Activated CD4-positive, alpha-beta T cell treated with anti-CD3 and anti-CD28 coated beads for 1 hour (primary cell): ENCODE measurements around the gene EIPR1.

Experiments
- DNase-seq: peaks from one replicate; pipeline ENCODE4 v3.0.0-alpha.2; 2020

The EIPR1 gene

DNA sequence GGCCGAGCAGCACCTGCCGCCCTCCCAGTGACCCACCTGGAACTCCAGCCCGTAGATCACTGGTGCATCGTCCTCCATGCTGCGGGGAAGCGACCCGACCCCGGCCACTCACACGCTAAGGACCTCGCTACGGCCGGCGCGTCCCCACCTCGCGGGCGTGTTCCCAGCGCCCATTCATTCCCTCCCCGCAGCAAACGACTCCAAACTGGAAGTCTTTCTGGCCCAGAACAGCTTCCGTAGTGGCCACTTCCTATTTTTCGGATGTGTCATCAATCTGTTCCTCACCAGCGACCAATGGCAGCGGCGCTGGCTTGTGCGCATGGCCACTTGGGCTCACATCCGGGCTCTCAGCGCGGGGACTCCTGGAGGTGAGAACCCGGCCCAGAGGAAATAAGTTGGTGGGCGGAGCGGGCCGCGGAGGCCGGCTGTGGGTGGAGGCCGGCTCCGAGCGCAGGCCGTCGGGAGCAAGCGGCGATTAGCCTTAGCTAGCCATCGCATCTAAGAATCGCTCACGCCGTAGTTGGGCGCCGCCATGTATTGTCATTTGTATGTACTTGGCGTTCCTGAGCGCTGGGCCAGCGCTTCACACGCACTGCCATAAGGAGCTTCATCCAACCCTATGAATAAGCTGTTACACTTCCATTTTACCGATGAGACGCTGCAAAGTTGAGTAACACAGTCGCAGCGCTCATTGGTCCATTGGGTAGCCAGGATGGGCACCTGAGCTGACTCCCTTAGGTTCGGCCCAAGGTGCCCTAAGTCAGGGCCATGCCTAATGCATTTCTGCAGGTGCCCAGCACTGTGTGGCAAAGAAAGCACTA, at the start of gene EIPR1:
TSS of gene EIPR1 (minus strand) at position 207 of the 821 bp plus-strand sequence. CDS start at position 78, 129 bp downstream.
- DNase-seq, result peak; percentile 93

DNA sequence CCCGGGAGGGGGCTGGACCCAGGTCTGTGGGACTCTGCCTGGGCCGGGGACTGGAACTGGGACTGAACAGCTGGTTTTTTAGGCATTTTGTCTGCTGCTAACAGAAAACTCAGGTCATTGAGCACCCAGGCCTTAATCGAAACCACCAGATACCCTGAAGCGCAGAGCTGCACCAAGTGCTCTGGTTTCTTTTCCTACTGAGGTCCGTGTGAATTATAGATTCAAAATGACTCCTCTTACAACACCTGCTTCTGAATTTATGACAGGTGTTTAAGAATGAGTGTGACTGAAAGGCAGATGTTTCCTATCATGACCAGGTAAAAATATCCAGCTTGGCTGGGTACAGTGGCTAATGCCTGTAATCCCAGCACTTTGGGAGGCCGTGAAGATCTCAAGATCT, 49.7 kb upstream of the EIPR1 start:
- no peak for DNase-seq

DNA sequence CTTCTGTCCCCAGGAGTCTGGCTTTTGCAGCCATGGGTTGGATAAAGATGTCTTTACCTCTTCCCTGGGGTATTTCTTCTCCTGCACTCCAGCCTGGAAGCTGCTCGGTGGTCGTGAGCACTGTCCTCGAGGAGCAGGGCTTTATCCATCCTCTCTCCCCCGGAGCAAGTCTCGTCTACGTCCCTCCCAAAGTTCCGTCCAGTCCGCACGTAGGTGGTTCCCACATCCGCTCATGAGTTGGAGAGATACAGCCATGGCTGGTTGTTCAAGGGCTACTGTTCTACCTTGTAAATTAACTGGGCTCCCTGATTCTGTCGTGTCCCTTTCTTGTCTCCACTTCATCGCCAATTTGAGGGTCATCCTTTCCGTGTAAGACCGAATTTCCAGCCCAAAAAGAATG, 49.0 kb upstream of the EIPR1 start:
- no peak for DNase-seq

DNA sequence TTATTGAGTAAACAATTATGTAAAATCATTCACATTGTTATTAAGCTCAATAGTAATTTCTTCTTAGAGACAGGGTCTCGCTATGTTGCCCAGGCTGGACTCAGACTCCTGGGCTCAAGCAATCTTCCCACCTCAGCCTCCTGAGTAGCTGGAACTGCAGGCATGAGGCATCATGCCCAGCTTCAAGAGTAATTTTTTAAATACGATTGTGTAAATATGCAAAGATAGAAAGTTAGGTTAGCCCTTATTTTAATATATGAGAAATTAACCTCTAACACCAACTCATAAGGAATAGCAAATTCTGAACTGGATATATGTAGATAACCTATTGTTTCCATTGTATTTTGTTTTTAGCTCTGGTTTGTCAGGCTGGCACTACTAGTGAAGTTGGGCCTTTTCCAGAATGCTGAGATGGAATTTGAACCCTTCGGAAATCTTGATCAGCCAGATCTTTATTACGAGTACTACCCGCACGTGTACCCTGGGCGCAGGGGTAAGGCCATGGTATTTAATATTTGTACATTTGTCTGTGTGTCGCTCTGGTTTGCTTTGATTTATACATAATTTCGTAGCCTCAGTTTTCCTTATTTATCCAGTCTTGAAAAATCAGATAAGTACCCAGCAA, 46.7 kb upstream of the EIPR1 start:
- DNase-seq, result no peak

DNA sequence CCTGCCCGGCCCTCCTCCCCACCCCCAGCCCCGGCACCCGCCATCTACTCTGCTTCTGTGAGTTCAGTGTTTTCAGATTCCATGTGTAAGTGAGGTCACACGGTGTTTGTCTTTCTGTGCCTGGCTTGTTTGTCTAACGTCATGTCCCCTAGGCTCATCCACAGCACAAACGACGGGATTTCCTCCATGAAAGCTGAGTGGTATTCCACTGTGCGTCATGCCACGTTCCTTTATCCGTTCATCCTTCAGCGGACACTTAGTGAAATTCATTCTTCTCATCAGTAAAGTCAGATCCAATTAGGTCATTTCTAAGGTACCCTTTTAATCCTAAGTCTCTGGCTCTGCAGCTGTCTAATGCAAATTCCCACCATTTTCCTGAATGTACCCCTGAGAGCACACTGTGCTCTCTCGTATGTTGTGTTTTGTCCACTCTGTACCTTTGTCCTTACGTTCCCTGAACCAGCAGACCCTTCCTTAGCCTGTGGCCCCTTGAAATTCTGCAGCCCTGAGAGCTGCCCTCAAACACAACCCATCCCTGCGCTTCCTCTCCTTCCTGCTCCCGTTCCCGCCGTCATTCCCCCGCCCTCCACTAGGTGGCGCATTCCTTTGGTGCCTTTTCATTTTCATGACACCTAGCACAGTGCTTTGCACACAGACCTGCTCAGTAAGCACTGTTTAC, 46.0 kb upstream of the EIPR1 start:
- peak; percentile 52 for DNase-seq

DNA sequence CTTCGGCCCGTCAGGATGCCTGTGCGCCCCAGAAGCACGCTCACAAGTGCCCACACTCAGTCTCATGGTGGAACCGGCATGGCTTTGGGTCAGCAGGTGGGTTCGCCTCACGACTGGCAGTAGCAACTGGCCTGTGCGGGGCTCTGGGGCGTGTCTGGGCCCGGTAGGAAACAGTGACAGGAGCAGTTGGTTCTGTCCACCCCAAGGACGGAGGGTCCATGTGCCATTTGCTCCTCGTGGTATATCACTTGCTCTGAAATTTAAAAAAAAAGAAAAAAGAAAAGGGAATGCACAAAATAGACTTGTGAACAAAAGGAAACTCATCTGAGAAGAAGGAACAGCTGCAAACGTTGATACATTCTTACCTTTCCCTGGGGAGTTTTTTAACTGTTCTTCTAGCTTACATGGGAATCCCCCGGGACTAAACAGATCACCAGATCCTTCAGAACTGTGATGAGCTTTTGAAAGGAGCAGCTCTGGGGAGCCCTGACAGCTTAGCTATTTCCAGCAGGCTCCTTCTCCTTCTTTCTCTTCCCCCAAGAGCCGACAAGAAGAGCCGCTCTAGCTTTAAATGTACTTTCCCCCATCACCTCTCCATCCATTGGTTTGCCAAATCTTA, 44.7 kb upstream of the EIPR1 start:
- no peak for DNase-seq

DNA sequence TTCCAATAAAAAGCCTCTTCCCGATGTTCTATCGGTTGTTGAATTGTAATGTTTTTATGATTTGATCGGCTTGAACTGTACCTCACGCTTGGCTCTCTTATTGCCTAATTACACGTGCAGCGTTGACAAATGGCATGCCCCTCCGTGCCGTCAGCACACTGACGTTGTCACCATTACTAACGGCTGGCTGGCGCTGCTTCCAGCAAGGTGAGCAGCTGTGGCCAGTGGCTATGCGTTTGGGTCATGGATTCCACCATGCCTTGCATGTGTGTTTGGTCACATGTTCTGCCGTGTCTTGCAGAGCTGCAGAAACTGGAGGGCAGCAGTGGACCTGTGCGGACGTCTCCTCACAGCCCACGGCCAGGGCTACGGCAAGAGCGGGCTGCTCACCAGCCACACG, 44.0 kb upstream of the EIPR1 start:
- no peak for DNase-seq

DNA sequence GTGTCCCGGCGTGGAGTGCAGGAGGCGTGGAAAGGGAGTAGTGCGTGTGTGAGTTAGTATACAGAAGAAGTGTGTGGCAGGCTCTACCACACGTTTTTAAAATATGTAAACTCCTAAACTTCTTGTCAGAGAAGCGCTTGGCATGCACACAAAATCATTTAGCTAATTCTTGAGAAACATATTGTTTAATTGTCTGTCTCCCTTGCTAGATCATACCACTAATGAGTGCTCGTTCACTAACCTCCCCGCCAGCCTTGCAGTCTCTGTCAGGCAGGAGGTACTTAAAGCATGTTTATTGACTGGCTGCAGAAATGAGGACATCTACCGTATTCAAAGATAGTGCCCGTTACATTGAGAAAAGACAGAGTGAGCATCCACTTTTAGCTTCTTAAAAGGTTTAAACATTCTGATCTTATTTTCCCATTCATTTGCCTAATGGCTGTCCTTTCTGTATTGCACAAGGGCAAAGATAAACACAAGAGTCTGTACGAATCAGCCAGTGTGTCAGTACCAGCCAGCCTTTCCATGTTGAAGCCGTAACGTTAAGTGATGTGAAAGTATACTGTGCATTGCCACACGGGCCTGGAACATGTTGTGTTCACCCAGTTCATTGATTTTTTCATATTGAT, 43.3 kb upstream of the EIPR1 start:
- no peak for DNase-seq

DNA sequence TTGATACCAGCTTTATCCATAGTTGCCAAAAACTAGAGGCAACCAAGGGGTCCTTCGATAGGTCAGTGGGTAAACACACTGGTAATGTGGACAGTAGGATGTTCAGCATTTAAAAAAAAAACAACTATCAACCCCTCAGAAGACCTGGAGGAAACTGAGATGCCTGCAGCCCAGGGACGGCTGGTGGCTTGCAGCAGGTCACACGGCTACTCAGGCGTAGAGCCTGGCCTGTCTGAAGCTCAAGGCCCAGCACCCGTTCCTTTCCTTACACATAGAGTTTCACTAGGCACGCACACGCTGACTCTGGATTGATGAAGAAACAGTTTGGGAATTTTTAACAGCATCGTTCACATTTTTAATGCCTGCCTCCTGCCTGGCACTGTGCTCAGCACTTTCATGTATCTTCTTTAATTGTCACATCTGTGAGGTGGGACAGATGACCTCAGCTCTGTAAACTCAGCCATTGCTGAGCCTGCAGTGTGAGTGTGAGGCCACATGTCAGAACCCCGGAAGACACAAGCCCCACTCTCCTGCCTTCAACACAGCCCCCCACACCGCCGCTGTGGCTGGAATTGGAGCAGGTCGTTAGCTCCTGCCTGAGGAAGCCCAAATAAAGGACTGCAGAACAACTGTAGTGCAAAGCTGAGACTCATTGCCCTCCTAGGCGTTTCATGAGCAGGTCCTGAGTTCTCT, 42.6 kb upstream of the EIPR1 start:
- DNase-seq, result no peak

DNA sequence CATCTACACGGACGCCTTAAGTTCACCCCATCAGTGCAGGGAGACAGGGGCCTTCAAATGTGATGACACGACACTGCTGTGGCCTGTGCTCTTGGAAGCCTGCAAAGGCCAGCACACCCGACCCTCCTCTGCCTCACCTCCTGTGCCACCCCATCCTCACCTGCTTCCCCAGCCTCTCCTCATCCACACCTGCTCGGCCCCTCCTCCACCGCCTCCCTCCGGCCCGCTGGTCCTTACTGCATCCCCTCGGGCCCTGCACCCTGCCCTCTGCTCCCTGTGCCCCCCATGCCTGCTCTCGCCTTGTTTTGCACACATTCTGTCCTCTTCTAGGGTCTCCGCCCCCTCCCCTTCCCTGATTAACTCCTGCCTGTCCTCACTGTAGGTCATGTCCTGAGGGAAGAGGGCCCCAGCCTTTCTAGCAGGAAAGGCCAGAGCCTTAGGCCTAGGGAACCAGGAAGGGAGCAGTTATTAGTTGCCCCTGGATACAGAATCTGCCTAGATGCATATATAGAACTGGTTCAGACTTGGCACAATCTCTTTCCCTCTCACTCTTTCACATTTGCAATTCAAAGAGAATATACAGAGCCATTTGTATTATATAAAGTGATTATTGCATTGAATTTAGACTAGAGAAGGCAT, 41.3 kb upstream of the EIPR1 start:
- no peak for DNase-seq

DNA sequence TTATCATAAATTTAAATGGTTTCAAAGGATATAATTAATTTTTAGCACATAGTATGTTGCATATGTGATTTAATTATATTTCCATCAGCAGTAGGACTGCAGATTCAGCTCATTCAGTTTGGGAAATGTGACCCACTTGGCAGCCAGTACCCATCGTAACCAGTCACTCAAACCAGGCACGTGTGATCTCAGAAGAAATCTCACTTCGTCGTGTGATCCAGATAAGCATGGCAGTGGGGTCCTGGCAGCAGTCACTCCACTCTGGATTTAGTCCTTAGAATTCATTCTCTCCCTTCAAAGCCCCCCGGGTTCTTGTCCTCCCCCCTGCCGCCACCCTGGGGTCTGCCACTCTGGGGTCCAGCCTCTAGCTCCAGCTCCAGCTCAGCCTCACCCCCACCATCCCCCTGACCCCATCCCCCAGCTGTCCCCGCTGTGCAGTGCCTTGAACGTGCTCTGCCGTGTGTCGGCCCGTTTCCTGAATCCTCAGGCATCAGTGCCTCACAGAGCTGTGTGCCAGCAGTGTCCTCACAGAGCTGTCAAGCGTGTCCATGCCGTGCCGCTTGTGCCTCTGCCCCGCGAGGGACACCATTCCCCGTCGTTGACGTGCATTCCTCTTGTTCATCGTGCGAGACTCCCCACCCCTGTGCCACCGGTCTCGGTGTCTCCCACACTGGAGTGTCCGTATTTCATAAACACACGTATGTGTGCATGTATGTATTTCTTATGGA, 36.7 kb upstream of the EIPR1 start:
- DNase-seq, result no peak

DNA sequence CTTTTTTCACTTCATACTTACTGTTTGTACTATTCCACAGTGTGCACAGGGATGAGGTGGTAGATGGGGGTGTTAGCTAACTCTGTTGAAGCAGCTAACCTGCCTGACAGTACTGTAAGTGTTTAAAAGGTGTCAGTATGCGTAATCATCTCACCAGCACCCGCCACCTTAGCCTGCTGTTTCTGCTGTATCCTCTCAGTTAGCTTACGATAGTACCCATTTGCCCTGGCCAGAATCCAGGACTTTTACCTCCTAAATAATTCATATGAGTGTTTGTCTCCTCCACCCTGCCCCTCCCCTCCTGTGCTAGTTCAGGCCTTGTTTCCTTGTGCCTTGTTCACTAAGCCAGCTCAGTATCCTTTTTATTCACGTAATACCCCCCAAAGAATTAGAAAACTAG, 36.1 kb upstream of the EIPR1 start:
- DNase-seq, result no peak

DNA sequence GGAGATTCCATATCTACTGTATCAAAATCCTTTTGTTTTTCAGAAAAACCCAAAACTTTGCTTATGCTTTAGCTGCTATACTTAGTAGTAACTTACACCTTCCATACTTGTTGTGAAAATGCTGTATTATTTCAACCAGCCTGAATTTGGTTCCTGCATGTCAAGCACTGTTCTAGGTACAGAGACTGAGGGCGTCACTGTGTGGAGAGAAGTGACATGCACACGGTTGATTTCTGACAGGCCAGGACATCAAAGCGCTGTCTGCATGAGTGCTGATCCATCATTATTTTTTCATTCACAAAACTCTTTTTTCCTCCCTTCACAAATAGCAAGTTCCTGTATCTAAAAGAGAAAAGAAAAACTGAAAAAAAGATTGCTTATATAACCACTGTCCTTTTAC, 33.5 kb upstream of the EIPR1 start:
- no peak for DNase-seq

DNA sequence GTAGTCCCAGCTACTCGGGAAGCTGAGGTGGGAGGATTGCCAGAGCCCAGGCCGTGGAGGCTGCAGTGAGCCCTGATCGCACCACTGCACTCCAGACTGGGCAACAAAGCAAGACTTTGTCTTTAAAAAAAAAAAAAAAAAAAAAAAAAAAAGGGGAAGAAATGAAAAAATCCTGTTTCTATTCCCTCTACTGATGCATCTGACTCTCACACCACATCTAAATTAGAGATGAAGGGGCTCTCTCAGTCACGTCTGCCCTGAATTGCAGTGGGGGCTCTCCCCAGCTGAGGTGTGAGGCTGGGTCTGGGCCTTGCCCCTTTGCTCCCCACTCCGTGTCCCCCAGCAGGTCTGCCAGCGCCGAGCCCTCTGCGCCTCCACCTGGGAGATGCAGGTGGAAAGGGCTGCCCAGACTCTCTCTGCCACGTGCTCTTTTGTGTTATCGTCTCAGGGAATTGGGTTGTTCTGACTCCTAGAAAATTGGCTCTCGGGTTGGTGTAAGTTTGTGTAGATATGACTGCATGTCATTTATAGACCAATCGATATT, 32.1 kb upstream of the EIPR1 start:
- DNase-seq, result no peak

DNA sequence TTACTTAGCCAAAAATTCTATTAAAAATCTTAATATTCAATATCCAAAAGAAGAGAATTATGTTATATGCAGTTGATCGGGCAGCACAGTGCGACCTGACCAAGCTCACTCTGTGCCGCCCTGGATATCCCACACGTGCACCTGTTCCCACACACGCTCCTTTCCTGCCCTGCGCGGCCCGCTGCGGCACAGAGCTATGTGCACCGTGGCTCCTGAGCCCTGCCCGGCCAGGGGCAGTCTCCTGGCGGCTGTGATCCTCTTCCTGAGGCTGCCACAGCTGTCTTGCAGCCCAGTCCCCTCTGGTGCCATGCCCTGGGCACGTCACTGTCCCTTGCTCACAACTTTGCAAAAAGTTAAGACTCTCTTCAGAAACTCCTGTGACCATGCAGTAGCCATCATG, 31.2 kb upstream of the EIPR1 start:
- no peak for DNase-seq

DNA sequence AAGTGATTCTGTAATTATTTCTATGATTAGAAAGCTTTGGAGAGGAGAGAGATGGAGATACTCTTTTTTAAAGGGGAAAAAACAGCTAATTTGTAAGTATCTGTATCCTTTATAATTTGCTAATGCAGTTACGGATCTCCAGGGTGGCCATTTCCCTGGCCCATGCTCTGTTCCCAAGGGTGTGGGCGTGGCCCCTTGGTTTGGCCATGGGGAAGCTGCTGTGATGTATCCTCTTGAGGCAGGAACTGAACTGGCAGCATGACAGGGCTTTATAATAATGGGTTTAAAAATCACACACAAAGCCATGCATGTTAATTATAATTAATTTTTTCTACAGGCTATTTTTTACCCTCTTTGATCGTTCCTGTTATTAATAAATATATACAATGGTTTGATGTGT, 28.9 kb upstream of the EIPR1 start:
- DNase-seq, result no peak

DNA sequence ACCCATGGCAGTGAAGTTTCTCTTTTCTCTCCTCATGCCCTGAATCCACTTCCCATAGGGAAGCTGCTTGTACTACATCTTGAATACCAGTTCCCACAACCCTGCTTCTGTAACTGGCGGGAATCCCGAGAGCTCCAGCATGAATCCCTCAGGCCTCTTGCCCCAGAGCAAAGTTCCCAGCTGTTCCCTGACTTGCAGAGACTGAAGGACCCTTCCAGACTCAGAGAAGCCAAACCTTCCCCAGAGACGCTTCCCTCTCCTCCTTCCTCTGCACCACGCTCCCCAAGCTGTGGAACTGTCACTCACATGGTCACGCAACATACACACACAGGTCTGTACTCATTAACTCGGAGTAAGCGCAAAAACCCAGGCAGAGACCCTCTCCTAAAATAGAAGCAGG, 28.3 kb upstream of the EIPR1 start:
- DNase-seq, result no peak

DNA sequence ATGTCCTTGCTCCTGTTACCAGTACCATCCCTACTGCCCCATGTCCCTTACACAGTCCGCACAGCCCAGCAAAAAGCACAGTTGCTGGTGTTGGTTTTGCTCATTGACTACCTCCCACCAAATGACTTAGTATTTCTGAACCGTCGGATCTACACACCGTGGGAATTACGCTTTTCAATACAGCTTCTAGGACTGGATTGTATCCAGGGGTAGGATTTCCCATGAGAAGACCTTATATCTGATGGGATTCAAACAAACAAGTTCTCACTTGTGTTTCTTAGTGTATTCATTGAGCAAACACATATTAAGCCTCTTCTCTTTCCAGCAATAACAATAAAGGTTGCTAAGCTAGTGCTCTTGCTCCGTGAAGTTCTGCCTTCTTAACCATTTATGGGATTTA, 27.7 kb upstream of the EIPR1 start:
- DNase-seq, result no peak

DNA sequence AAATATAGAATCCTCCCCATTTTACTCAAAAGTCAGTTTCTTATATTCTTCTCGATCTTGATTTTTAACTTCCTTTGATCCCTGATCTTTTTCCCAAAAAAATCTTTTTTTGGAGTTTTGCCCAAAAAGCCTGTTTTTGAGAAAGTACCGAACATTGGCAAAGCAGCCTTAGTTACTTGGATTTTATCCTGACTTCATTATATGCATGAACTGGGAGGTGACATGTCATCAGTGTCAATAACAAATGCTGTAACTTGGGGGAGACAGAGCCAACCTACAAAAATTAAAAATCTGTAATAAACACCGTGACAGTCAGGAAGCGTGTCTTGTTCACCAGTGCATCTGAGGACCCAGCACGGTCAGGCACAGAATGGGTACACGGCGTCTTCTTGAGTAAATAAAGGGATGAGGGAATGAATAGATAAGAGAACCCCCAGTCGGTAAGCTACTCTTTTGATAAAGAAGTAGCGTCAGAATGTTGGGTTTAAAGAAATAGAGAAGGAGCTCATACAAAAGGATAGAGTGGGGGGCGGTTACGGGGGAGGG, 26.8 kb upstream of the EIPR1 start:
- DNase-seq, result no peak

DNA sequence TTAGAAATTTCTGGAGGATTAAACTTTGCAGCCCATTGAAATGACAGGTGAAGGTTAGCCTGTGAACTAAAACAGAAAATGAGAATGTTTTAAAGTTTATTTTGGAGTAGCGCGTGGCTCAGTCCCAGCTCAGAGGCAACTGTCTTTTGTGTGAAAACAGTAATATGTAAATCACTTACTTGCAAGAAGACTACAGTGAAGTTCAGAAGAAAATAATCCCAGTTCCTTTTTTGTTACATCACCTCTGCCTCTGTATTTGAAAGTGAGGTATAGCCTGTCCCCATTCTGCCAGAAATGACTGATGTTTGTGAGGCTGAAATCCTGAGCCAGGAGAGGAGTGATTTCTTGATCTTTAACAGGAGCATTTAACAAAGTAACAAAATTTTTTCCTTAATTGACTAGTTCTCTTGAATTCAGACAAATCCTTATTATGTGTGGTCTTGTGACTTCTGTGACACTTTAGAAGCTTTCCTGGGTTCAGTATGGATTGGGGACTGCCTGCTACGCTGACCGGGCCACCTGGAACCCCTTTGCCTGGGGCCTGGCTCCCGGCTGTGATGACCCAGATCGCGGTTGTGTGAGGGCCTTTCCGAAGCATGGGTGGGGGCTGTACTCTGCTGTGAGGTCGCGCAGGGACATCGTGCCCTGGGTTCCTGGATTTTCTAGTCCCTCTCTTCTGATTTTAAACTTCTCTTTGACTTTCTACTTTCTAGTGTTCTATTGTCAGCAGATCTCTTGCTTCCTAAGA, 26.1 kb upstream of the EIPR1 start:
- DNase-seq, result no peak
